HG02610 (cell line): ENCODE measurements around the gene HTT.
A peak's percentile ranks its signal among the peaks of the same experiment; 100 is the strongest.
"Not testable (repeated sequence)": the region's sequence is repeated elsewhere in the genome, so short reads cannot be mapped to it uniquely, and the experiment has no call there.

Experiments used
- ATAC-seq: cut with Tn5 transposase; IDR thresholded peaks from one replicate; pipeline ENCODE4 v1.9.1; 2021; ENCODE audit warnings: mild to moderate bottlenecking, moderate library complexity; ENCODE audit not compliant: unreplicated experiment

The HTT gene

GRCh38 chr4:3075652-3075981 is 1.1 kb downstream of the HTT start:
- ATAC-seq = no peak

- peak; percentile 34 for ATAC-seq
Measured at GRCh38 chr4:3077796-3078195, 3.3 kb downstream of the HTT start.

- peak; percentile 48 for ATAC-seq
Measured at GRCh38 chr4:3079694-3080123, 5.2 kb downstream of the HTT start.

GRCh38 chr4:3082925-3083515 is 8.5 kb downstream of the HTT start:
- no peak for ATAC-seq

- ATAC-seq = no peak
Measured at GRCh38 chr4:3083732-3084131, 9.3 kb downstream of the HTT start.

GRCh38 chr4:3085948-3086670 is 11.6 kb downstream of the HTT start:
- no peak for ATAC-seq

GRCh38 chr4:3087115-3087797 is 12.8 kb downstream of the HTT start:
- no peak for ATAC-seq

GRCh38 chr4:3091464-3091863 is 17.0 kb downstream of the HTT start:
- no peak for ATAC-seq

GRCh38 chr4:3094701-3095100 is 20.2 kb downstream of the HTT start:
- not testable (repeated sequence) for ATAC-seq

- ATAC-seq = no peak
Measured at GRCh38 chr4:3096202-3096601, 21.7 kb downstream of the HTT start.

- ATAC-seq = no peak
Measured at GRCh38 chr4:3098346-3098745, 23.9 kb downstream of the HTT start.

GRCh38 chr4:3106339-3107186 is 32.1 kb downstream of the HTT start:
- peak; percentile 95 for ATAC-seq

GRCh38 chr4:3107271-3107670 is 32.8 kb downstream of the HTT start:
- no peak for ATAC-seq

- no peak for ATAC-seq
Measured at GRCh38 chr4:3107691-3108121, 33.2 kb downstream of the HTT start.

- no peak for ATAC-seq
Measured at GRCh38 chr4:3108211-3108610, 33.7 kb downstream of the HTT start.

- no peak for ATAC-seq
Measured at GRCh38 chr4:3111461-3111860, 37.0 kb downstream of the HTT start.

GRCh38 chr4:3112201-3112600 is 37.7 kb downstream of the HTT start:
- no peak for ATAC-seq

- ATAC-seq = no peak
Measured at GRCh38 chr4:3112609-3113469, 38.4 kb downstream of the HTT start.

- no peak for ATAC-seq
Measured at GRCh38 chr4:3114377-3114776, 39.9 kb downstream of the HTT start.

- no peak for ATAC-seq
Measured at GRCh38 chr4:3115637-3116270, 41.3 kb downstream of the HTT start.
